ENCODE results near the gene CLDN15. TPM values are rescaled to one million over a fixed set of nuclear protein-coding genes. Genes with fewer than 3 reads are reported as not detected.

CLDN15 gene
- total RNA-seq, 1 experiment from 2014 or later = 6.4 TPM

DNA sequence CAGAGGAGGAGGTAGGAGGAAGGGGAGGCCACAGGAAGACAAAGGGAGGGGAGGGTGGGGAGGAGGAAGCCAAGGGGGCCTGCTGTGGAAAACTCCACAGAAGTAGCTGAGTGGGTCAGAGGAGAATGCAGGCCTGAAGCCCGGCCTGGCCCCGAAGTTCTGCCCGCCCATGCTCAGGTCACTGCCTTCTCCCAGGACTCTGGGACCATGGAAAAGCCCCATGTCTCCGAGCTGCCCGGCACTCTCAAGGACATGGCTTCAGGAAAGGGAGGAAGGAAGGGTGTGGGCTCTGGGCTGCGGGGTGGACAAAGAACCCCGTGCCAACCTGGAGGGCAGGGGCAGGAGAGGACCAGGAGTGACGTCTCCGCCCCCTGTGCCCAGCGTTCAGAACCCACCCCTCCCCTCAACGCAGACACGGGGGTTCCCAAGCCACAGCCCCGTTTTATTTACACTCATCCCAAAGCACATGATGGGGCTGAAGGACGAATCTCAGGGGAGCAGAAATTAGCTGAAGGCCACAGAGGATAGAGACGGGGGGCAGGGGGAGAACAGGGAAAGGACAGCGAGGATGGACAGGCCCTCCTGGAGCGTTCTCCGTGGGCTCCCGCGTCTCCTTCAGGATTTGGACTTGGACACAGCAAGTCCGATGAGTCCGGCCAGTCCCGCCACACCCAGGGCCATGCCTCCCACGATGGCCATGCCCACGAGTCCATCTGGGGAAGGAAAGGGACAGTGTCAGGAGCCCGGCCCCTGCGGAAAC lies 1.8 kb upstream of the CLDN15 start:
- Mint-ChIP-seq H3K4me3 (ENCODE audit: low read depth, unreplicated experiment) (no peak overlapping the region), H3K9me3 (ENCODE audit: low read depth, unreplicated experiment) (no peaks in the 10 kb centered on the region), H3K36me3 (ENCODE audit: insufficient read depth, unreplicated experiment) (peaks cover 3% of the 10 kb centered on the region), H3K4me1 (ENCODE audit: low read depth, unreplicated experiment) (no peaks in the 10 kb centered on the region), H3K27me3 (ENCODE audit: unreplicated experiment) (no peaks in the 10 kb centered on the region), H3K27ac (ENCODE audit: unreplicated experiment) (no peak overlapping the region)
- TF ChIP-seq, protein P1, sequence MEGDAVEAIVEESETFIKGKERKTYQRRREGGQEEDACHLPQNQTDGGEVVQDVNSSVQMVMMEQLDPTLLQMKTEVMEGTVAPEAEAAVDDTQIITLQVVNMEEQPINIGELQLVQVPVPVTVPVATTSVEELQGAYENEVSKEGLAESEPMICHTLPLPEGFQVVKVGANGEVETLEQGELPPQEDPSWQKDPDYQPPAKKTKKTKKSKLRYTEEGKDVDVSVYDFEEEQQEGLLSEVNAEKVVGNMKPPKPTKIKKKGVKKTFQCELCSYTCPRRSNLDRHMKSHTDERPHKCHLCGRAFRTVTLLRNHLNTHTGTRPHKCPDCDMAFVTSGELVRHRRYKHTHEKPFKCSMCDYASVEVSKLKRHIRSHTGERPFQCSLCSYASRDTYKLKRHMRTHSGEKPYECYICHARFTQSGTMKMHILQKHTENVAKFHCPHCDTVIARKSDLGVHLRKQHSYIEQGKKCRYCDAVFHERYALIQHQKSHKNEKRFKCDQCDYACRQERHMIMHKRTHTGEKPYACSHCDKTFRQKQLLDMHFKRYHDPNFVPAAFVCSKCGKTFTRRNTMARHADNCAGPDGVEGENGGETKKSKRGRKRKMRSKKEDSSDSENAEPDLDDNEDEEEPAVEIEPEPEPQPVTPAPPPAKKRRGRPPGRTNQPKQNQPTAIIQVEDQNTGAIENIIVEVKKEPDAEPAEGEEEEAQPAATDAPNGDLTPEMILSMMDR (IDR thresholded peaks at IDR 0.05; ENCODE audit: unreplicated experiment) = no peak
- no TSS peak for BruUV-seq (replicated peaks)
- DNase-seq = no peak
- intact Hi-C loops (cut with micrococcal nuclease; ENCODE audit: unreplicated experiment) = no loop called here
- CTCF ChIA-PET = no interaction called here

DNA sequence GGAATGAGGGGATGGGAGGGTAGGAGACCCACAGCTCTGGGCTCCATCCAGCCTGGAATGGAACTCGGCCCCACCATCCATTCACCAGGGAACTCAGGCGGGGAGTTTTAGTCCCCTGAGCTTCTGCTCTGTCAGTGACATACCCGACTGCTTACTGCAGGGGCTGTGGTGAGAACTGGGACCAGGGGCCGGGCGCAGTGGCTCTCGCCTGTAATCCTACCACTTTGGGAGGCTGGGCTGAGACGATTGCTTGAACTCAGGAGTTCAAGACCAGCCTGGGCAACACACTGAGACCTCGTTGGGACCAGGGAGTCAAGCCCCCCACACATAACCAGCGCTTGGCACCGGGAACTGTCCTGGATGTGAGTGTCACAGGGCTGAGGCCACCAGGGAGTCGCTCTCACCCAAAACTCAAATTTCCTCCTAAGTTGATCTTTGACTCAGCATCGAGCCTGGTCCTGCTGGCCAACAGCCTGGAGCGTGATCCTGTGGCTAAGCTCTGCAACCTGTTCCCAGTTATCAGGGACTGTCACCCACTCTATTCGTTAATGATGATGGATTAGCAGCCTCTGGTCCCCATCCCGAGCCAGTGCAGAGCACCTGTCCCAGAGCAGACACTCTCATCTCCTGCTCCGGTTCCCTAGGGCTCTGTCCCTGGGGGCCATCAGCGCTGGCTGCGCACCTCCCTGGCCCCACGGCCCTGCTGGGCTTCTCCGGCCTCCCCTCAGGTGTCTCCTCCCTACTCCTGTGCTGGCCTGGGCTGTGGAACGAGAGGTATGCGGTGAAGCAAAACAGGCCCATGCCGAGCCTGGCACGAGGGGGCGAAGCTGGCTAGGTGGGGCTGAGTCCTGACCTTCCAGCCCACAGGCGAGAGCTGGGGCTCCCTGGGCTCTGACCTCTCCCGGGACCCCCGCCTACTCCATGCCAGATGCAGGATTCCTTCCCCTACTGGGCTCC lies 902 bp upstream of the CLDN15 start:
- TF ChIP-seq, protein P1 (IDR thresholded peaks at IDR 0.05; ENCODE audit: unreplicated experiment) = no peak
- no peaks in the 10 kb centered on the region for H3K36me3 Mint-ChIP-seq (ENCODE audit: insufficient read depth, unreplicated experiment)
- H3K4me3 Mint-ChIP-seq (ENCODE audit: low read depth, unreplicated experiment) = no peak overlapping the region
- H3K9me3 Mint-ChIP-seq (ENCODE audit: low read depth, unreplicated experiment) = no peaks in the 10 kb centered on the region
- H3K27me3 Mint-ChIP-seq (ENCODE audit: unreplicated experiment) = no peaks in the 10 kb centered on the region
- intact Hi-C loops (cut with micrococcal nuclease; ENCODE audit: unreplicated experiment) = no loop called here
- no peaks in the 10 kb centered on the region for H3K4me1 Mint-ChIP-seq (ENCODE audit: low read depth, unreplicated experiment)
- DNase-seq = no peak
- CTCF ChIA-PET = interaction anchor here (1.1 kb wide), 1 partner anchor 8 kb away, joined by 3 read pairs; no protein-coding TSS in a partner anchor
- BruUV-seq (replicated peaks) = no TSS peak
- H3K27ac Mint-ChIP-seq (ENCODE audit: unreplicated experiment) = no peak overlapping the region

DNA sequence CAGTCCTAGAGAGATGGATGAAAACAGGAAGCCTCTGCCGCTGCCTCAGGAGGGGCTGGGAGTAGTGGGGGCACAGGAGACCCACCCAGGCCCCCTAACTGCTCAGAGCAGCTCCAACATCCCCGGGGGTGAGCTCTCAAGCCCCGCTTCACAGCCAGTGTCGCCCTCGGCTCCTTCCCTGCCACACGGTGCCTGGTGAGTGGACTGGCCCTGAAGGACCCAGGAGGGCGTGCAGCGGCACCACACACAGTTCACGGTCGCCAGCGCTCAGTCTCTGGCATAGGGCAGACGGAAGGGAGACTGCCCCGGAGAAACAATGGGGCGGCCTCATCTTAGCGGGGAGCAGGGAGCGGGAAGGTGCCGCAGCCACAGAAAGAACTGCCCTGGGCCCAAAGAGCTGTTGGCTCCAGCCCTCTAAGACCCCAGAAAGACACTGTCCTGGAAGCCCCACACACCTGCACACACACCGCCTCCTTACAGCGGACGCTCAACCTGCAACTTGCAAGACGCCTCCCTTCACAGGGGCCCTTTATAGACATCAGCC lies 1.2 kb downstream of the CLDN15 start:
- intact Hi-C loops (cut with micrococcal nuclease; ENCODE audit: unreplicated experiment) = no loop called here
- peaks cover 20% of the 10 kb centered on the region for H3K36me3 Mint-ChIP-seq (ENCODE audit: insufficient read depth, unreplicated experiment)
- no peaks in the 10 kb centered on the region for H3K4me1 Mint-ChIP-seq (ENCODE audit: low read depth, unreplicated experiment)
- H3K4me3 Mint-ChIP-seq (ENCODE audit: low read depth, unreplicated experiment) = no peak overlapping the region
- DNase-seq = no peak
- CTCF ChIA-PET = no interaction called here
- H3K9me3 Mint-ChIP-seq (ENCODE audit: low read depth, unreplicated experiment) = no peaks in the 10 kb centered on the region
- TF ChIP-seq, protein P1 (IDR thresholded peaks at IDR 0.05; ENCODE audit: unreplicated experiment) = no peak
- no peaks in the 10 kb centered on the region for H3K27me3 Mint-ChIP-seq (ENCODE audit: unreplicated experiment)
- BruUV-seq (replicated peaks) = no TSS peak
- H3K27ac Mint-ChIP-seq (ENCODE audit: unreplicated experiment) = no peak overlapping the region

DNA sequence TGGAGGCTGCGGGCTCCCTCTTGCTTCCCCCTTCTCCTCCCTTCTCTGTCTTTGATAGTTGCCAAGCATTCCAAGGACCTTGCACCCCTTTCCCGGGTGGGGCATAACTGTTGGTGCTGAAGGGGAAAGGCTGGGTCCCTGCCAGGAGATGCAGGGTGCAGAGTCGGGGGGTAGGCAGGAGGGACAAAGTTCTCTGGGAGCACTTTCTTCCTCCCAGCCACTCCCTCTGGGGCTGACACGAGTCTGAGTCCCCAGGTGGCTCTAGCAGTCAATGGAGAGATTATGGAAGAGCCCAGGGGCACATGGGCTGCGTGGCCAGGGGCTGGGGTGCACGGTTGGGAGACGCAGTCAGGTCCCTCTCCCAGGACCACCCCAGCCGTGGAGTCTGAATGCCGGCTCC lies 2.1 kb downstream of the CLDN15 start:
- Mint-ChIP-seq H3K4me3 (ENCODE audit: low read depth, unreplicated experiment) (no peak overlapping the region), H3K36me3 (ENCODE audit: insufficient read depth, unreplicated experiment) (peaks cover 25% of the 10 kb centered on the region), H3K27me3 (ENCODE audit: unreplicated experiment) (no peaks in the 10 kb centered on the region), H3K27ac (ENCODE audit: unreplicated experiment) (no peak overlapping the region), H3K9me3 (ENCODE audit: low read depth, unreplicated experiment) (no peaks in the 10 kb centered on the region), H3K4me1 (ENCODE audit: low read depth, unreplicated experiment) (peaks cover 5% of the 10 kb centered on the region)
- TF ChIP-seq, protein P1 (IDR thresholded peaks at IDR 0.05; ENCODE audit: unreplicated experiment) = no peak
- intact Hi-C loops (cut with micrococcal nuclease; ENCODE audit: unreplicated experiment) = no loop called here
- no TSS peak for BruUV-seq (replicated peaks)
- CTCF ChIA-PET = no interaction called here
- DNase-seq = no peak
